ES-I3 (cell line): ENCODE data around the gene PATL2.
"Not testable (repeated sequence)": the region's sequence is repeated elsewhere in the genome, so short reads cannot be mapped to it uniquely, and the experiment has no call there.

Source experiments
- H3K36me3 ChIP-seq: 2 replicates; pipeline ENCODE4 v1.6.1; 2013; ENCODE audit warnings: mild to moderate bottlenecking, low read length, control low read depth, moderate library complexity; ENCODE audit not compliant: insufficient read depth
- H3K4me1 ChIP-seq: 2 replicates; pipeline ENCODE4 v1.6.1; 2013; ENCODE audit warnings: mild to moderate bottlenecking, control low read depth, low read length; ENCODE audit not compliant: insufficient read depth
- H3K9ac ChIP-seq: 2 replicates; pipeline ENCODE4 v1.6.1; 2013; ENCODE audit warnings: low read depth, mild to moderate bottlenecking, low read length, moderate library complexity
- H3K9me3 ChIP-seq: 2 replicates; pipeline ENCODE4 v1.6.1; 2013; ENCODE audit warnings: mild to moderate bottlenecking, low read length, moderate library complexity; ENCODE audit not compliant: control insufficient read depth, insufficient read depth

Gene PATL2

GRCh38 chr15:44682809-44683682 is 28.1 kb downstream of the PATL2 start:
- H3K9me3 ChIP-seq, H3K36me3 ChIP-seq: not testable (repeated sequence)
- peak overlapping the region; percentile 42 for H3K9ac ChIP-seq
- peaks cover 14% of the 10 kb centered on the region for H3K4me1 ChIP-seq

GRCh38 chr15:44682211-44682610 is 28.9 kb downstream of the PATL2 start:
- peaks cover 14% of the 10 kb centered on the region for H3K4me1 ChIP-seq

GRCh38 chr15:44676676-44677075 is 34.4 kb downstream of the PATL2 start:
- no peaks in the 10 kb centered on the region for H3K4me1 ChIP-seq
- H3K36me3 ChIP-seq: no peaks in the 10 kb centered on the region
- no peak overlapping the region for H3K9ac ChIP-seq
- H3K9me3 ChIP-seq: no peaks in the 10 kb centered on the region

More at GRCh38 chr15:44682211-44682610, 28.9 kb downstream of the PATL2 start:
- Histone ChIP-seq H3K36me3 (no peaks in the 10 kb centered on the region), H3K9ac (no peak overlapping the region), H3K9me3 (no peaks in the 10 kb centered on the region)

GRCh38 chr15:44675911-44676310 is 35.2 kb downstream of the PATL2 start:
- H3K36me3 ChIP-seq: no peaks in the 10 kb centered on the region
- no peaks in the 10 kb centered on the region for H3K4me1 ChIP-seq
- no peaks in the 10 kb centered on the region for H3K9me3 ChIP-seq
- H3K9ac ChIP-seq: no peak overlapping the region

- Histone ChIP-seq H3K4me1 (no peaks in the 10 kb centered on the region), H3K9ac (no peak overlapping the region), H3K36me3 (no peaks in the 10 kb centered on the region), H3K9me3 (no peaks in the 10 kb centered on the region)
Measured at GRCh38 chr15:44673639-44674038, 37.5 kb downstream of the PATL2 start.

- no peaks in the 10 kb centered on the region for H3K36me3 ChIP-seq
- no peak overlapping the region for H3K9ac ChIP-seq
- H3K4me1 ChIP-seq: no peaks in the 10 kb centered on the region
- no peaks in the 10 kb centered on the region for H3K9me3 ChIP-seq
Measured at GRCh38 chr15:44670087-44670950, 40.8 kb downstream of the PATL2 start.

GRCh38 chr15:44668921-44669320 is 42.2 kb downstream of the PATL2 start:
- no peaks in the 10 kb centered on the region for H3K9me3 ChIP-seq
- no peaks in the 10 kb centered on the region for H3K4me1 ChIP-seq
- no peak overlapping the region for H3K9ac ChIP-seq
- no peaks in the 10 kb centered on the region for H3K36me3 ChIP-seq

GRCh38 chr15:44667039-44667360 is 44.1 kb downstream of the PATL2 start:
- Histone ChIP-seq H3K36me3 (no peaks in the 10 kb centered on the region), H3K9ac (no peak overlapping the region), H3K4me1 (no peaks in the 10 kb centered on the region), H3K9me3 (no peaks in the 10 kb centered on the region)

GRCh38 chr15:44666210-44667038 is 44.7 kb downstream of the PATL2 start:
- Histone ChIP-seq H3K9me3 (no peaks in the 10 kb centered on the region), H3K36me3 (no peaks in the 10 kb centered on the region), H3K9ac (no peak overlapping the region), H3K4me1 (no peaks in the 10 kb centered on the region)

GRCh38 chr15:44663410-44664308 is 47.5 kb downstream of the PATL2 start, which contains the start of gene SPG11:
SPG11 (minus strand) TSS chr15:44663662; CDS start chr15:44663647, 15 bp downstream.
- Histone ChIP-seq H3K4me1 (no peaks in the 10 kb centered on the region), H3K9ac (peak within 1 kb of the TSS; percentile 95), H3K36me3 (peaks cover 8% of the 10 kb centered on the region; the same call in 1 of the 2 replicates), H3K9me3 (no peaks in the 10 kb centered on the region)

- peaks cover 8% of the 10 kb centered on the region; the same call in 1 of the 2 replicates for H3K36me3 ChIP-seq
- H3K4me1 ChIP-seq: no peaks in the 10 kb centered on the region
- H3K9ac ChIP-seq: peak overlapping the region; percentile 95
- H3K9me3 ChIP-seq: no peaks in the 10 kb centered on the region
Measured at GRCh38 chr15:44662478-44663409, 48.4 kb downstream of the PATL2 start.

- Histone ChIP-seq H3K9me3 (no peaks in the 10 kb centered on the region), H3K9ac (no peak overlapping the region), H3K4me1 (no peaks in the 10 kb centered on the region), H3K36me3 (peaks cover 15% of the 10 kb centered on the region; the same call in 1 of the 2 replicates)
Measured at GRCh38 chr15:44661576-44661975, 49.5 kb downstream of the PATL2 start.
